HG03280 (cell line): ENCODE data around the gene PRKACG.
A peak's percentile ranks its signal among the peaks of the same experiment; 100 is the strongest.
"Not testable (repeated sequence)": the region's sequence is repeated elsewhere in the genome, so short reads cannot be mapped to it uniquely, and the experiment has no call there.

Experiments used
- ATAC-seq: cut with Tn5 transposase; IDR thresholded peaks from one replicate; pipeline ENCODE4 v1.9.1; 2021; ENCODE audit warnings: mild to moderate bottlenecking, moderate library complexity; ENCODE audit not compliant: unreplicated experiment

PRKACG gene

GRCh38 chr9:69027355-69028097 lies 13.6 kb upstream of the PRKACG start:
- peak; percentile 79 for ATAC-seq

- ATAC-seq = no peak
Measured at GRCh38 chr9:69023650-69024049, 9.7 kb upstream of the PRKACG start.

GRCh38 chr9:69020301-69021145 lies 6.6 kb upstream of the PRKACG start:
- no peak for ATAC-seq

GRCh38 chr9:69019808-69020207 lies 5.9 kb upstream of the PRKACG start:
- no peak for ATAC-seq

GRCh38 chr9:69018737-69019136 lies 4.8 kb upstream of the PRKACG start:
- no peak for ATAC-seq

GRCh38 chr9:69016191-69017096 lies 2.5 kb upstream of the PRKACG start:
- ATAC-seq = no peak

- no peak for ATAC-seq
Measured at GRCh38 chr9:69013382-69013727, 558 bp downstream of the PRKACG start.

GRCh38 chr9:69012696-69013381 lies 1.1 kb downstream of the PRKACG start:
- ATAC-seq = no peak

- ATAC-seq = no peak
Measured at GRCh38 chr9:69009708-69010107, 4.2 kb downstream of the PRKACG start.

- ATAC-seq = no peak
Measured at GRCh38 chr9:69004836-69005235, 9.1 kb downstream of the PRKACG start.

- no peak for ATAC-seq
Measured at GRCh38 chr9:69003051-69003450, 10.9 kb downstream of the PRKACG start.

GRCh38 chr9:69001921-69002320 lies 12.0 kb downstream of the PRKACG start:
- ATAC-seq = no peak

GRCh38 chr9:68999393-69000105 lies 14.4 kb downstream of the PRKACG start:
- peak; percentile 93 for ATAC-seq

- ATAC-seq = no peak
Measured at GRCh38 chr9:68998812-68999211, 15.1 kb downstream of the PRKACG start.

GRCh38 chr9:68998385-68998784 lies 15.5 kb downstream of the PRKACG start:
- no peak for ATAC-seq

- no peak for ATAC-seq
Measured at GRCh38 chr9:68997666-68998065, 16.2 kb downstream of the PRKACG start.

GRCh38 chr9:68996462-68996861 lies 17.5 kb downstream of the PRKACG start:
- no peak for ATAC-seq

GRCh38 chr9:68995776-68996175 lies 18.1 kb downstream of the PRKACG start:
- ATAC-seq = no peak

- ATAC-seq = no peak
Measured at GRCh38 chr9:68991457-68991856, 22.5 kb downstream of the PRKACG start.

- ATAC-seq = not testable (repeated sequence)
Measured at GRCh38 chr9:68986949-68987348, 27.0 kb downstream of the PRKACG start.
